Osteocyte (in vitro differentiated cells): ENCODE data around the gene TECPR1. TPM values are rescaled to one million over a fixed set of nuclear protein-coding genes. Genes with fewer than 3 reads are reported as not detected.

Source experiments
- DNase-seq: peaks from one replicate; pipeline ENCODE4 v3.0.0; 2021; ENCODE audit warnings: mixed read lengths; ENCODE audit not compliant: unreplicated experiment; ENCODE audit errors: extremely low spot score
- H3K27ac Mint-ChIP-seq: one replicate; pipeline ENCODE4 v1.8.0; 2021; ENCODE audit warnings: mild to moderate bottlenecking, mixed read lengths; ENCODE audit not compliant: unreplicated experiment
- H3K27me3 Mint-ChIP-seq: one replicate; pipeline ENCODE4 v1.8.0; 2021; ENCODE audit warnings: mixed read lengths; ENCODE audit not compliant: unreplicated experiment
- H3K36me3 Mint-ChIP-seq: one replicate; pipeline ENCODE4 v1.8.0; 2021; ENCODE audit warnings: mixed read lengths; ENCODE audit not compliant: unreplicated experiment
- H3K4me1 Mint-ChIP-seq: one replicate; pipeline ENCODE4 v1.8.0; 2021; ENCODE audit warnings: mixed read lengths; ENCODE audit not compliant: unreplicated experiment
- H3K4me3 Mint-ChIP-seq: one replicate; pipeline ENCODE4 v1.8.0; 2021; ENCODE audit warnings: mild to moderate bottlenecking, moderate library complexity, mixed read lengths; ENCODE audit not compliant: unreplicated experiment
- H3K9me3 Mint-ChIP-seq: one replicate; pipeline ENCODE4 v1.8.0; 2021; ENCODE audit warnings: mixed read lengths; ENCODE audit not compliant: unreplicated experiment
- CTCF ChIP-seq: fragments of 200-600 bp; sonication (generic); IDR thresholded peaks from 2 replicates; pipeline ENCODE4 v1.5.0; 2021; ENCODE audit warnings: antibody characterized with exemption, mild to moderate bottlenecking, moderate library complexity
- total RNA-seq: library from RNA; stranded (reverse); gene quantifications from 2 replicates; pipeline ENCODE4 v1.2.1, GENCODE V29; 2021

The TECPR1 gene
- total RNA-seq, 1 donor from 2014 or later = 33.6 TPM

- peaks cover 5% of the 10 kb centered on the region for H3K36me3 Mint-ChIP-seq
- DNase-seq = no peak
- no peaks in the 10 kb centered on the region for H3K27me3 Mint-ChIP-seq
- no peak overlapping the region for H3K27ac Mint-ChIP-seq
- no peaks in the 10 kb centered on the region for H3K9me3 Mint-ChIP-seq
- no peak for TF ChIP-seq CTCF
- H3K4me3 Mint-ChIP-seq = no peak overlapping the region
- H3K4me1 Mint-ChIP-seq = peaks cover 8% of the 10 kb centered on the region
Measured at GRCh38 chr7:98234429-98235147, 17.4 kb downstream of the TECPR1 start.

- no peak for TF ChIP-seq CTCF
- Mint-ChIP-seq H3K36me3 (peaks cover 1% of the 10 kb centered on the region), H3K4me1 (no peaks in the 10 kb centered on the region), H3K27me3 (no peaks in the 10 kb centered on the region), H3K27ac (no peak overlapping the region), H3K4me3 (no peak overlapping the region), H3K9me3 (no peaks in the 10 kb centered on the region)
- peak; percentile 83 for DNase-seq
Measured at GRCh38 chr7:98233219-98234070, 18.6 kb downstream of the TECPR1 start.

- Mint-ChIP-seq H3K9me3 (no peaks in the 10 kb centered on the region), H3K27me3 (no peaks in the 10 kb centered on the region), H3K4me3 (no peak overlapping the region), H3K4me1 (no peaks in the 10 kb centered on the region), H3K27ac (no peak overlapping the region), H3K36me3 (peaks cover 4% of the 10 kb centered on the region)
- no peak for DNase-seq
- no peak for TF ChIP-seq CTCF
Measured at GRCh38 chr7:98232799-98233198, 19.2 kb downstream of the TECPR1 start.

GRCh38 chr7:98232263-98232585 is 19.8 kb downstream of the TECPR1 start:
- no peak for DNase-seq
- Mint-ChIP-seq H3K4me3 (no peak overlapping the region), H3K27ac (no peak overlapping the region), H3K27me3 (no peaks in the 10 kb centered on the region), H3K9me3 (no peaks in the 10 kb centered on the region), H3K4me1 (no peaks in the 10 kb centered on the region), H3K36me3 (peaks cover 4% of the 10 kb centered on the region)
- no peak for TF ChIP-seq CTCF
